ENCODE measurements around the gene MCM7. TPM values are rescaled to one million over a fixed set of nuclear protein-coding genes. Genes with fewer than 3 reads are reported as not detected.

Gene MCM7
- total RNA-seq, 1 experiment from 2014 or later, result 240 TPM

DNA sequence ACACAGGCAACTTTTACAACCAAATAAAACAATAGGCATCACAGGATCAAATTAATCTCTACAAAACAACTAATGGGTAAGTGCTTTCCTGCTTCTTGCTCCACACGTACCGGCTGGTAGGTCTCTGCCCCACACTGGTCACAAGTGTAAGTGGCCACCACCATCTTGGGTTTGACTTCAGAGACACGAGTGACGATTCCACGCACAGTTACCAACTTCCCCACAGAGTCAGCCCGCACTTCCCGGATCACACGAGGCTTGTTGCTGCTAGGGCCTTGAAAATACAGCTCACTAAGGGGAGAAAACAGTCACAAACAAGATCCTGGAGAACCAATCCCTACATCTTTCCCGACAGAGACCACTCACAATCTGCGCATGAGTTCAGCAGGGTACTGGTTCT is 2.3 kb downstream of the MCM7 start:
- POLR2A ChIA-PET, result no interaction called here
- no peak for DNase-seq
- Histone ChIP-seq H3K4me1 (peaks cover 5% of the 10 kb centered on the region; the same call in 1 of the 2 replicates), H3K9me3 (no peaks in the 10 kb centered on the region), H3K4me3 (ENCODE audit: low read depth, low read length) (no peak overlapping the region), H3K36me3 (ENCODE audit: control insufficient read depth, insufficient read depth, low read length) (peaks cover 13% of the 10 kb centered on the region), H3K27me3 (replicated peaks; ENCODE audit: control insufficient read depth, insufficient read depth, low read length) (no peaks in the 10 kb centered on the region)
- Mint-ChIP-seq H3K9me3 (ENCODE audit: unreplicated experiment) (no peaks in the 10 kb centered on the region), H3K36me3 (ENCODE audit: insufficient read depth, unreplicated experiment) (peaks cover 99% of the 10 kb centered on the region), H3K4me3 (ENCODE audit: unreplicated experiment) (peak overlapping the region; percentile 95), H3K4me1 (ENCODE audit: low read depth, unreplicated experiment) (peaks cover 23% of the 10 kb centered on the region), H3K27ac (ENCODE audit: unreplicated experiment) (peak overlapping the region; percentile 99), H3K27me3 (ENCODE audit: insufficient read depth, unreplicated experiment) (no peaks in the 10 kb centered on the region)
- intact Hi-C loops (cut with micrococcal nuclease; ENCODE audit: unreplicated experiment), result no loop called here
- BruUV-seq (replicated peaks), result no TSS peak
- TF ChIP-seq, protein P1, sequence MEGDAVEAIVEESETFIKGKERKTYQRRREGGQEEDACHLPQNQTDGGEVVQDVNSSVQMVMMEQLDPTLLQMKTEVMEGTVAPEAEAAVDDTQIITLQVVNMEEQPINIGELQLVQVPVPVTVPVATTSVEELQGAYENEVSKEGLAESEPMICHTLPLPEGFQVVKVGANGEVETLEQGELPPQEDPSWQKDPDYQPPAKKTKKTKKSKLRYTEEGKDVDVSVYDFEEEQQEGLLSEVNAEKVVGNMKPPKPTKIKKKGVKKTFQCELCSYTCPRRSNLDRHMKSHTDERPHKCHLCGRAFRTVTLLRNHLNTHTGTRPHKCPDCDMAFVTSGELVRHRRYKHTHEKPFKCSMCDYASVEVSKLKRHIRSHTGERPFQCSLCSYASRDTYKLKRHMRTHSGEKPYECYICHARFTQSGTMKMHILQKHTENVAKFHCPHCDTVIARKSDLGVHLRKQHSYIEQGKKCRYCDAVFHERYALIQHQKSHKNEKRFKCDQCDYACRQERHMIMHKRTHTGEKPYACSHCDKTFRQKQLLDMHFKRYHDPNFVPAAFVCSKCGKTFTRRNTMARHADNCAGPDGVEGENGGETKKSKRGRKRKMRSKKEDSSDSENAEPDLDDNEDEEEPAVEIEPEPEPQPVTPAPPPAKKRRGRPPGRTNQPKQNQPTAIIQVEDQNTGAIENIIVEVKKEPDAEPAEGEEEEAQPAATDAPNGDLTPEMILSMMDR (IDR thresholded peaks at IDR 0.05; ENCODE audit: insufficient read depth in 1 of 2, low read depth in 1 of 2, low read length in 1 of 2, severe bottlenecking in 1 of 2, unreplicated experiment in 1 of 2), result no peak
- CTCF ChIA-PET, result no interaction called here

DNA sequence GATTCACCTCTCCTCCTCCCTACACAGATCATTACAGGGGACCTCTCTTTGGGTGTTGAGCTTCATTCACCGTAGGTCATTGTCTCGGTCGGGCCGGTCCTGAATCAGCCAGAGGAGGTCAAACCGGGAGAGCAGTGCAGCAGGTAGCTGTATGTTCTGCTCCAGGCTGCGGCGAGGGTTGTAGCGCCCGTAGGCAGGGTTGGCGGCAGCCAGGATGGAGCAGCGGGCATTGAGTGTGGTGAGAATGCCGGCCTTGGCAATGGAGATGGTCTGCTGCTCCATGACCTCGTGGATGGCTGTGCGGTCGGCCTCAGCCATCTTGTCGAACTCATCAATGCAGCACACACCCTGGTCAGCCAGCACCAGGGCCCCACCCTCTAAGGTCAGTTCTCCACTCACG is 5.5 kb downstream of the MCM7 start:
- Mint-ChIP-seq H3K27ac (ENCODE audit: unreplicated experiment) (peak overlapping the region; percentile 71), H3K9me3 (ENCODE audit: unreplicated experiment) (no peaks in the 10 kb centered on the region), H3K4me3 (ENCODE audit: unreplicated experiment) (no peak overlapping the region), H3K27me3 (ENCODE audit: insufficient read depth, unreplicated experiment) (no peaks in the 10 kb centered on the region), H3K36me3 (ENCODE audit: insufficient read depth, unreplicated experiment) (peaks cover 100% of the 10 kb centered on the region), H3K4me1 (ENCODE audit: low read depth, unreplicated experiment) (peaks cover 23% of the 10 kb centered on the region)
- no TSS peak for BruUV-seq (replicated peaks)
- intact Hi-C loops (cut with micrococcal nuclease; ENCODE audit: unreplicated experiment), result no loop called here
- CTCF ChIA-PET, result no interaction called here
- POLR2A ChIA-PET, result no interaction called here
- DNase-seq, result no peak
- TF ChIP-seq, protein P1 (IDR thresholded peaks at IDR 0.05; ENCODE audit: insufficient read depth in 1 of 2, low read depth in 1 of 2, low read length in 1 of 2, severe bottlenecking in 1 of 2, unreplicated experiment in 1 of 2), result no peak
- peaks cover 15% of the 10 kb centered on the region for H3K36me3 ChIP-seq (ENCODE audit: control insufficient read depth, insufficient read depth, low read length)
- H3K9me3 ChIP-seq, result no peaks in the 10 kb centered on the region
- H3K4me3 ChIP-seq (ENCODE audit: low read depth, low read length), result no peak overlapping the region
- H3K4me1 ChIP-seq, result no peaks in the 10 kb centered on the region
- no peaks in the 10 kb centered on the region for H3K27me3 ChIP-seq (replicated peaks; ENCODE audit: control insufficient read depth, insufficient read depth, low read length)

DNA sequence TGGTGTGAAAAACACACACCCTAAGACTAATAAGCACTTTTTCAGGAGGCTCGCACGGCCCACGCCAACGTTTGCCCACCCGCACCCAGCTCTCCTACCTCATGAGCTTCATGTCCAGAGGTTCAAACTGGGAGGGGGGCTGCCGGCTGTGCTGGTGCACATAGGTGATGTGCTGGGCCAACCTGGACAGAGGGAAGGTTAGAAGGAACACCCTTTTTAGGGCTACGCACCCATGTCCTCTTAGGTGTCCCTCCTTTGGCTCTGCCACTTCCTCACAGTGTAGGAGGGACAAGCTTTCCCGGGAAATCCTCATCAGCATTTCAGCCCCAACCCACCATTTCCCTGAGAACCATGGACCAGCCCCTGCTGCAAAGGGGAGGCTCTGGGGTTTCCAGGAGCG is 5.9 kb downstream of the MCM7 start:
- intact Hi-C loops (cut with micrococcal nuclease; ENCODE audit: unreplicated experiment), result no loop called here
- Mint-ChIP-seq H3K27me3 (ENCODE audit: insufficient read depth, unreplicated experiment) (no peaks in the 10 kb centered on the region), H3K4me1 (ENCODE audit: low read depth, unreplicated experiment) (peaks cover 23% of the 10 kb centered on the region), H3K4me3 (ENCODE audit: unreplicated experiment) (no peak overlapping the region), H3K9me3 (ENCODE audit: unreplicated experiment) (no peaks in the 10 kb centered on the region), H3K27ac (ENCODE audit: unreplicated experiment) (peak overlapping the region; percentile 71), H3K36me3 (ENCODE audit: insufficient read depth, unreplicated experiment) (peaks cover 100% of the 10 kb centered on the region)
- H3K27me3 ChIP-seq (replicated peaks; ENCODE audit: control insufficient read depth, insufficient read depth, low read length), result no peaks in the 10 kb centered on the region
- ChIA-PET CTCF (no interaction called here), POLR2A (interaction anchor here (0.8 kb wide), 1 partner anchor 53 kb away, joined by 3 read pairs; the partner anchor contains the start of gene LAMTOR4)
- no peaks in the 10 kb centered on the region for H3K9me3 ChIP-seq
- BruUV-seq (replicated peaks), result no TSS peak
- H3K36me3 ChIP-seq (ENCODE audit: control insufficient read depth, insufficient read depth, low read length), result peaks cover 15% of the 10 kb centered on the region
- TF ChIP-seq, protein P1 (IDR thresholded peaks at IDR 0.05; ENCODE audit: insufficient read depth in 1 of 2, low read depth in 1 of 2, low read length in 1 of 2, severe bottlenecking in 1 of 2, unreplicated experiment in 1 of 2), result no peak
- no peaks in the 10 kb centered on the region for H3K4me1 ChIP-seq
- H3K4me3 ChIP-seq (ENCODE audit: low read depth, low read length), result no peak overlapping the region
- no peak for DNase-seq
